ENCODE measurements around the gene UVSSA.

The UVSSA gene

DNA sequence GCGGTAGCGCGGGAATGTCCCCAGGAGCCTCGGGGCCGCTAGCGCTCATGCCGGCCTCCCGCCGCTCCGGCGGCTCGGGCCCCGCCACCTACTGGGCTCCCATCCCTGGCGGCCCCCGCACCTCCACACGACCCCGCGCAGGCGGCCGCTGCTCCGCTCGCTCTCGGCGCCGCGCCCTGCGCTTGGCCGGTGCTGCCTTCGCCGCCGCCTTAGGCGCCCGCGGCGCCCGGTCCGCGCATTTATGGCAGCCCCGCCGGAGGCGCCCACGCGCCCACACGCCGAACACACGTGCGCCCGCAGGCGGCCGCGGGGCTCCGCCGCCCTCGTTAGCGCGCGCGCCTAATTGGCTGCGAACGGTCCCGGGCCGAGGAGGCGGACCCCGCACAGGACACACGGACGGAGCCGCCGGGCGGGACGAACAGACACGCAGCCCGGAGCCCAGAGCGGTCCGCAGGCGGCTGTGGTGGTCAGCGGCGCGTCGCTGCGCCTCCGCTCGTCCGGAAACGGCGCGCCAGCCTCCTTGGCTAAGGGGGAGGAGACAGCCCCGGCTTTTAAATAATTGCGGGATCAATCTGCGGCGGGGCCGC, 59.5 kb downstream of the UVSSA start, which contains the start of gene NKX1-1:
Gene NKX1-1 (minus strand): TSS at position 49 of the 587 bp plus-strand sequence. CDS start 0 bp downstream, at position 49.
- Histone ChIP-seq H3K79me2 (ENCODE audit: insufficient read depth, low read depth) (no peaks in the 10 kb centered on the region), H3K4me1 (ENCODE audit: low read depth, poor library complexity, severe bottlenecking) (no peaks in the 10 kb centered on the region), H3K36me3 (ENCODE audit: insufficient read depth) (no peaks in the 10 kb centered on the region), H3K9ac (no peak within 1 kb of the TSS), H3K4me3 (IDR thresholded peaks at IDR 0.05; ENCODE audit: insufficient read depth, low read depth, low read length) (no peak within 1 kb of the TSS), H3K4me2 (no peak within 1 kb of the TSS), H3K27me3 (ENCODE audit: insufficient read depth, low read depth) (no peaks in the 10 kb centered on the region), H2AFZ (ENCODE audit: low read depth) (no peak within 1 kb of the TSS), H3K27ac (no peak within 1 kb of the TSS), H4K20me1 (ENCODE audit: insufficient read depth) (no peaks in the 10 kb centered on the region)
- no peak for TF ChIP-seq CTCF (conservative IDR thresholded peaks at IDR 0.05; ENCODE audit: low read depth, low read length)

DNA sequence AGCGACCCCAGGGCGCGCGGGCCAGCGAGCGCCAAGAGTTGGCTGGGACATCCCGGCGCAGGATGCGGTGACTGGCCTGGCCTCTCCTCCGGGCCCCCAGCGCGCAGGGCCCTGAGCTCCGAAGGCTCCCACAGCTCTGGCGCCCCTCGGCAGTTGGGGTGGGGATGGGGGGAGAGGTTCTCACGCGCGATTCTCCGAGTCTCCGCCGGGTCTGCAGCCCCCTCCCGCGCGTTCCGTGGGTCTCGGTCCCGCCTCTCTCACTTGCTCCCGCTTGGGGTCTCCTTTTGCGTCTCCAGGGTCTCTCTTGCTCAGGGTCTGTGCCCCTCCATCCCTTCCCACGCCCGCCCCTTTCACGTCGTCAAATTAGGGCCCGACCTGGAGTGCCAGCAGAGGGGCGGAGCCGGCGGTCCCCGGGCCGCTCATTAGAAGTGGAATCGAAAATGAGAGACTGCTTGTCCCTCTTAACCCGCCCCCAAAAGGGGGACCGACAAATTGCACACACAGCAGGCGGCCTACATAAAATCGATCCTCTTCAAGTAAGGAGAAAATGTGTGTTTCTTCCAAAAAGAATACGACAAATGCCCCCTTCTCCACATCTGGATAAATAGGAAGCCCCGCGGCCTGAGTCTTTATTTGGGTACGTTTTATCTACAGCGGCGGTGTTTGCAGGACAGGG, 60.1 kb downstream of the UVSSA start:
- no peak for TF ChIP-seq CTCF (conservative IDR thresholded peaks at IDR 0.05; ENCODE audit: low read depth, low read length)
- no peaks in the 10 kb centered on the region for H3K27me3 ChIP-seq (ENCODE audit: insufficient read depth, low read depth)
- no peak overlapping the region for H2AFZ ChIP-seq (ENCODE audit: low read depth)
- no peaks in the 10 kb centered on the region for H4K20me1 ChIP-seq (ENCODE audit: insufficient read depth)
- H3K4me2 ChIP-seq, result no peak overlapping the region
- no peaks in the 10 kb centered on the region for H3K79me2 ChIP-seq (ENCODE audit: insufficient read depth, low read depth)
- no peak overlapping the region for H3K9ac ChIP-seq
- no peaks in the 10 kb centered on the region for H3K4me1 ChIP-seq (ENCODE audit: low read depth, poor library complexity, severe bottlenecking)
- no peaks in the 10 kb centered on the region for H3K36me3 ChIP-seq (ENCODE audit: insufficient read depth)
- no peak overlapping the region for H3K4me3 ChIP-seq (IDR thresholded peaks at IDR 0.05; ENCODE audit: insufficient read depth, low read depth, low read length)
- H3K27ac ChIP-seq, result no peak overlapping the region

- H3K27me3 ChIP-seq (ENCODE audit: insufficient read depth, low read depth), result no peaks in the 10 kb centered on the region
- H2AFZ ChIP-seq (ENCODE audit: low read depth), result no peak overlapping the region
- H3K4me2 ChIP-seq, result no peak overlapping the region
- H3K4me1 ChIP-seq (ENCODE audit: low read depth, poor library complexity, severe bottlenecking), result no peaks in the 10 kb centered on the region
- no peaks in the 10 kb centered on the region for H3K79me2 ChIP-seq (ENCODE audit: insufficient read depth, low read depth)
- no peak for TF ChIP-seq CTCF (conservative IDR thresholded peaks at IDR 0.05; ENCODE audit: low read depth, low read length)
- H3K27ac ChIP-seq, result no peak overlapping the region
- no peak overlapping the region for H3K4me3 ChIP-seq (IDR thresholded peaks at IDR 0.05; ENCODE audit: insufficient read depth, low read depth, low read length)
- H3K36me3 ChIP-seq (ENCODE audit: insufficient read depth), result no peaks in the 10 kb centered on the region
- H3K9ac ChIP-seq, result no peak overlapping the region
- H4K20me1 ChIP-seq (ENCODE audit: insufficient read depth), result no peaks in the 10 kb centered on the region
Measured at GRCh38 chr4:1407657-1408333, 60.8 kb downstream of the UVSSA start.

DNA sequence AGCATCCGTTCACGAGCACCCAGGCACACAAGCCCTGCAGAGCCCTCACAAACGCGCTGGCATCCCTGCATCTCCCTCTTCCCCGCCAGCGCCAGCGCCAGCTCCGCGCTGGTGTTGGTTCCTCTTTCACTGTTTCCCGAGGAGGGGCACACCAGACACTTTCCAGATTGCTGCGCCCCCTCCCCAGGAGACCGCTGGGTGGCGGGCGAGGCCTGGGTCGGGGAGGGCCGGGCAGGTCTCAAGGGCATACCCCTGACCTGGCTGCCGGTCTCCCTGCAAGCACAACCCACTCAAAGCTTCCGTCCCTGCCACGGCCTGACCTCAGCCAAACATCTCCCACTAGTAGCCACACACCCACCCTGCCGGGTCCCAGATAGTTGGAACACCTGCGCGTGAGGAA, 61.4 kb downstream of the UVSSA start:
- H3K27me3 ChIP-seq (ENCODE audit: insufficient read depth, low read depth), result no peaks in the 10 kb centered on the region
- H2AFZ ChIP-seq (ENCODE audit: low read depth), result no peak overlapping the region
- no peaks in the 10 kb centered on the region for H3K36me3 ChIP-seq (ENCODE audit: insufficient read depth)
- H3K4me3 ChIP-seq (IDR thresholded peaks at IDR 0.05; ENCODE audit: insufficient read depth, low read depth, low read length), result no peak overlapping the region
- H3K4me2 ChIP-seq, result no peak overlapping the region
- no peak overlapping the region for H3K9ac ChIP-seq
- TF ChIP-seq CTCF (conservative IDR thresholded peaks at IDR 0.05; ENCODE audit: low read depth, low read length), result no peak
- no peaks in the 10 kb centered on the region for H3K4me1 ChIP-seq (ENCODE audit: low read depth, poor library complexity, severe bottlenecking)
- no peaks in the 10 kb centered on the region for H4K20me1 ChIP-seq (ENCODE audit: insufficient read depth)
- H3K79me2 ChIP-seq (ENCODE audit: insufficient read depth, low read depth), result no peaks in the 10 kb centered on the region
- H3K27ac ChIP-seq, result no peak overlapping the region

Data from KMS-11 (cell line).